Neural cell (in vitro differentiated cells): ENCODE results near the gene CEP97. TPM values are rescaled to one million over a fixed set of nuclear protein-coding genes. Genes with fewer than 3 reads are reported as not detected.

Source experiments
- H2AFZ ChIP-seq: fragments of 200-600, 300-800 bp; sonication (generic), shearing (Covaris generic); 2 replicates; pipeline ENCODE4 v1.6.0; 2014; ENCODE audit warnings: low read depth, mild to moderate bottlenecking, antibody characterized with exemption, low read length, moderate library complexity
- H3F3A ChIP-seq: fragments of 200-600 bp; shearing (Covaris generic); 2 replicates; pipeline ENCODE4 v1.6.1; 2016; ENCODE audit warnings: mild to moderate bottlenecking, moderate library complexity, mixed read lengths, antibody characterized with exemption, low read length; ENCODE audit not compliant: insufficient read depth, poor library complexity, severe bottlenecking
- H3K27ac ChIP-seq: fragments of 200-600, 300-800 bp; sonication (generic), shearing (Covaris generic); 2 replicates; pipeline ENCODE4 v1.5.1; 2014; ENCODE audit warnings: mild to moderate bottlenecking, low read length, moderate library complexity
- H3K27me3 ChIP-seq: fragments of 300-800, 200-600 bp; sonication (generic), shearing (Covaris generic); 2 replicates; pipeline ENCODE4 v1.6.0; 2014; ENCODE audit warnings: mild to moderate bottlenecking, low read depth, low read length, moderate library complexity; ENCODE audit not compliant: insufficient read depth
- H3K36me3 ChIP-seq: fragments of 300-800, 200-600 bp; sonication (generic), shearing (Covaris generic); 2 replicates; pipeline ENCODE4 v1.5.1; 2014; ENCODE audit warnings: mild to moderate bottlenecking, antibody characterized with exemption, low read length, moderate library complexity; ENCODE audit not compliant: insufficient read depth
- H3K4me2 ChIP-seq: fragments of 300-800, 200-600 bp; sonication (generic), shearing (Covaris generic); 2 replicates; pipeline ENCODE4 v1.6.0; 2014; ENCODE audit warnings: mild to moderate bottlenecking, low read length
- H3K4me3 ChIP-seq: fragments of 300-800, 200-600 bp; sonication (generic), shearing (Covaris generic); 2 replicates; pipeline ENCODE4 v1.5.1; 2014; ENCODE audit warnings: mild to moderate bottlenecking, low read length, moderate library complexity
- H3K79me2 ChIP-seq: fragments of 200-600 bp; shearing (Covaris generic); replicated peaks from 2 replicates; pipeline ENCODE4 v1.6.0; 2014; ENCODE audit warnings: mild to moderate bottlenecking, low read length, moderate library complexity; ENCODE audit not compliant: insufficient read depth
- H3K9ac ChIP-seq: fragments of 300-800, 200-600 bp; sonication (generic), shearing (Covaris generic); 2 replicates; pipeline ENCODE4 v1.6.1; 2016; ENCODE audit warnings: mild to moderate bottlenecking, low read length, mixed read lengths
- H3K9me2 ChIP-seq: fragments of 200-600 bp; shearing (Covaris generic); 2 replicates; pipeline ENCODE4 v1.6.1; 2016; ENCODE audit warnings: mild to moderate bottlenecking, low read length, mixed read lengths; ENCODE audit not compliant: insufficient read depth
- H3K9me3 ChIP-seq: fragments of 200-600, 300-800 bp; sonication (generic), shearing (Covaris generic); 2 replicates; pipeline ENCODE4 v1.6.1; 2016; ENCODE audit warnings: mild to moderate bottlenecking, mixed run types, low read length, moderate library complexity, mixed read lengths
- H4K20me1 ChIP-seq: fragments of 200-600 bp; shearing (Covaris generic); 2 replicates; pipeline ENCODE4 v1.6.1; 2016; ENCODE audit warnings: mild to moderate bottlenecking, mixed run types; ENCODE audit not compliant: insufficient read depth
- EP300 ChIP-seq: fragments of 450-650 bp; conservative IDR thresholded peaks from 2 replicates; pipeline ENCODE4 v1.6.1; 2014; ENCODE audit warnings: antibody characterized with exemption, mild to moderate bottlenecking, moderate library complexity; ENCODE audit not compliant: poor library complexity, severe bottlenecking
- EZH2 ChIP-seq: fragments of 200-600, 300-800 bp; shearing (Covaris generic), sonication (generic); IDR thresholded peaks from 2 replicates; pipeline ENCODE4 v1.6.1; 2014; ENCODE audit warnings: antibody characterized with exemption, low read length, borderline replicate concordance, mild to moderate bottlenecking; ENCODE audit not compliant: insufficient read depth, poor library complexity, severe bottlenecking
- MXI1 ChIP-seq: fragments of 450-650 bp; conservative IDR thresholded peaks from 2 replicates; pipeline ENCODE4 v1.6.1; 2014; ENCODE audit warnings: antibody characterized with exemption, mild to moderate bottlenecking; ENCODE audit not compliant: poor library complexity, severe bottlenecking
- POLR2AphosphoS5 ChIP-seq: IDR thresholded peaks from 2 replicates; pipeline ENCODE4 v1.6.1; 2012
- RAD21 ChIP-seq: fragments of 450-650 bp; conservative IDR thresholded peaks from 2 replicates; pipeline ENCODE4 v1.6.1; 2014; ENCODE audit warnings: antibody characterized with exemption, mild to moderate bottlenecking, moderate library complexity
- SMC3 ChIP-seq: fragments of 450-650 bp; conservative IDR thresholded peaks from 2 replicates; pipeline ENCODE4 v1.6.1; 2014; ENCODE audit warnings: antibody characterized with exemption, mild to moderate bottlenecking, moderate library complexity; ENCODE audit not compliant: poor library complexity
- TAF1 ChIP-seq: IDR thresholded peaks from 2 replicates; pipeline ENCODE4 v1.6.1; 2012; ENCODE audit warnings: low read depth
- polyA plus RNA-seq: library from polyadenylated mRNA; depleted of rRNA; stranded (reverse); fragments of >200 nt; gene quantifications from 2 replicates; pipeline ENCODE4 v1.2.3, GENCODE V29; 2014
- TF ChIP-seq, protein P1 (sequence below): fragments of 450-650 bp; IDR thresholded peaks from 2 replicates; pipeline ENCODE4 v1.5.1; 2014; ENCODE audit warnings: antibody characterized with exemption, mild to moderate bottlenecking, moderate library complexity; ENCODE audit not compliant: poor library complexity, severe bottlenecking
- TF ChIP-seq, protein P2 (sequence below): IDR thresholded peaks from 2 replicates; pipeline ENCODE4 v1.6.1; 2012; ENCODE audit warnings: borderline replicate concordance

Gene CEP97
- polyA plus RNA-seq, 1 donor from 2014 or later, result 52.9 TPM

DNA sequence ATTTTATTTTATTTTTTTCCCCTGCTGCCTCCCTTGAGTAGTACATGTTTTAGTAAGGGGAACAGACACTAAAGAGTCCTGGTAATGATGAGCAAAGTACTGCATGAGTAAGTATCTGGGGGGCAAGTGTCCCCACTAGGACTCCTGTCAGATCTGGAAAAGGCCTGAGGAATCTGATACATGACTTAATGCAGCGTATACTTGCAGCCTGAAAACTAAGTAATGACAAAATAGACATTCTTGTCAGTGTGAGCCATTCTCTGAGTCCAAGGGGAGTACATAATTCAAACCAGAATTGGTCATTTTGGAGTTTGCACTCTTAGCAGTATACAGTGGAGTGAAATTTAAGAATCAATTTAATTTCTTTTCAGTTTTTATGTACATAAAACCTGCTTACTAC, 82.1 kb downstream of the CEP97 start:
- H4K20me1 ChIP-seq, result no peaks in the 10 kb centered on the region
- no peaks in the 10 kb centered on the region for H3K27me3 ChIP-seq
- H3K9me3 ChIP-seq, result no peaks in the 10 kb centered on the region
- H3K36me3 ChIP-seq, result peaks cover 6% of the 10 kb centered on the region
- H2AFZ ChIP-seq, result no peak overlapping the region
- no peak overlapping the region for H3K4me3 ChIP-seq
- H3K4me2 ChIP-seq, result no peak overlapping the region
- H3K27ac ChIP-seq, result no peak overlapping the region
- H3F3A ChIP-seq, result no peaks in the 10 kb centered on the region
- TF ChIP-seq TAF1, result no peak
- no peak for TF ChIP-seq EP300
- no peak for TF ChIP-seq MXI1
- TF ChIP-seq EZH2, result no peak
- TF ChIP-seq, protein P1, sequence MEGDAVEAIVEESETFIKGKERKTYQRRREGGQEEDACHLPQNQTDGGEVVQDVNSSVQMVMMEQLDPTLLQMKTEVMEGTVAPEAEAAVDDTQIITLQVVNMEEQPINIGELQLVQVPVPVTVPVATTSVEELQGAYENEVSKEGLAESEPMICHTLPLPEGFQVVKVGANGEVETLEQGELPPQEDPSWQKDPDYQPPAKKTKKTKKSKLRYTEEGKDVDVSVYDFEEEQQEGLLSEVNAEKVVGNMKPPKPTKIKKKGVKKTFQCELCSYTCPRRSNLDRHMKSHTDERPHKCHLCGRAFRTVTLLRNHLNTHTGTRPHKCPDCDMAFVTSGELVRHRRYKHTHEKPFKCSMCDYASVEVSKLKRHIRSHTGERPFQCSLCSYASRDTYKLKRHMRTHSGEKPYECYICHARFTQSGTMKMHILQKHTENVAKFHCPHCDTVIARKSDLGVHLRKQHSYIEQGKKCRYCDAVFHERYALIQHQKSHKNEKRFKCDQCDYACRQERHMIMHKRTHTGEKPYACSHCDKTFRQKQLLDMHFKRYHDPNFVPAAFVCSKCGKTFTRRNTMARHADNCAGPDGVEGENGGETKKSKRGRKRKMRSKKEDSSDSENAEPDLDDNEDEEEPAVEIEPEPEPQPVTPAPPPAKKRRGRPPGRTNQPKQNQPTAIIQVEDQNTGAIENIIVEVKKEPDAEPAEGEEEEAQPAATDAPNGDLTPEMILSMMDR, result no peak
- H3K9me2 ChIP-seq, result no peaks in the 10 kb centered on the region
- no peak overlapping the region for H3K9ac ChIP-seq
- H3K79me2 ChIP-seq, result no peaks in the 10 kb centered on the region

GRCh38 chr3:101807888-101808287, 83.5 kb downstream of the CEP97 start:
- Histone ChIP-seq H3K27me3 (no peaks in the 10 kb centered on the region), H2AFZ (no peak overlapping the region), H3F3A (no peaks in the 10 kb centered on the region), H3K79me2 (no peaks in the 10 kb centered on the region), H3K9me3 (no peaks in the 10 kb centered on the region), H3K9ac (no peak overlapping the region), H3K4me3 (no peak overlapping the region), H4K20me1 (no peaks in the 10 kb centered on the region), H3K9me2 (no peaks in the 10 kb centered on the region), H3K36me3 (no peaks in the 10 kb centered on the region), H3K27ac (no peak overlapping the region), H3K4me2 (no peak overlapping the region)
- TF ChIP-seq TAF1, result no peak
- no peak for TF ChIP-seq MXI1
- no peak for TF ChIP-seq EP300
- TF ChIP-seq, protein P2, sequence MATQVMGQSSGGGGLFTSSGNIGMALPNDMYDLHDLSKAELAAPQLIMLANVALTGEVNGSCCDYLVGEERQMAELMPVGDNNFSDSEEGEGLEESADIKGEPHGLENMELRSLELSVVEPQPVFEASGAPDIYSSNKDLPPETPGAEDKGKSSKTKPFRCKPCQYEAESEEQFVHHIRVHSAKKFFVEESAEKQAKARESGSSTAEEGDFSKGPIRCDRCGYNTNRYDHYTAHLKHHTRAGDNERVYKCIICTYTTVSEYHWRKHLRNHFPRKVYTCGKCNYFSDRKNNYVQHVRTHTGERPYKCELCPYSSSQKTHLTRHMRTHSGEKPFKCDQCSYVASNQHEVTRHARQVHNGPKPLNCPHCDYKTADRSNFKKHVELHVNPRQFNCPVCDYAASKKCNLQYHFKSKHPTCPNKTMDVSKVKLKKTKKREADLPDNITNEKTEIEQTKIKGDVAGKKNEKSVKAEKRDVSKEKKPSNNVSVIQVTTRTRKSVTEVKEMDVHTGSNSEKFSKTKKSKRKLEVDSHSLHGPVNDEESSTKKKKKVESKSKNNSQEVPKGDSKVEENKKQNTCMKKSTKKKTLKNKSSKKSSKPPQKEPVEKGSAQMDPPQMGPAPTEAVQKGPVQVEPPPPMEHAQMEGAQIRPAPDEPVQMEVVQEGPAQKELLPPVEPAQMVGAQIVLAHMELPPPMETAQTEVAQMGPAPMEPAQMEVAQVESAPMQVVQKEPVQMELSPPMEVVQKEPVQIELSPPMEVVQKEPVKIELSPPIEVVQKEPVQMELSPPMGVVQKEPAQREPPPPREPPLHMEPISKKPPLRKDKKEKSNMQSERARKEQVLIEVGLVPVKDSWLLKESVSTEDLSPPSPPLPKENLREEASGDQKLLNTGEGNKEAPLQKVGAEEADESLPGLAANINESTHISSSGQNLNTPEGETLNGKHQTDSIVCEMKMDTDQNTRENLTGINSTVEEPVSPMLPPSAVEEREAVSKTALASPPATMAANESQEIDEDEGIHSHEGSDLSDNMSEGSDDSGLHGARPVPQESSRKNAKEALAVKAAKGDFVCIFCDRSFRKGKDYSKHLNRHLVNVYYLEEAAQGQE, result no peak
- TF ChIP-seq POLR2AphosphoS5, result no peak
- TF ChIP-seq RAD21, result no peak
- TF ChIP-seq, protein P1, result no peak
- no peak for TF ChIP-seq EZH2
- no peak for TF ChIP-seq SMC3
